GM15510 (cell line): ENCODE data around the gene PARD3B.

Experiments
- POLR2A ChIP-seq: IDR thresholded peaks from 3 replicates; pipeline ENCODE4 v1.6.1; 2011; ENCODE audit warnings: borderline replicate concordance; ENCODE audit not compliant: insufficient read length; ENCODE audit errors: extremely low read depth

The PARD3B gene

DNA sequence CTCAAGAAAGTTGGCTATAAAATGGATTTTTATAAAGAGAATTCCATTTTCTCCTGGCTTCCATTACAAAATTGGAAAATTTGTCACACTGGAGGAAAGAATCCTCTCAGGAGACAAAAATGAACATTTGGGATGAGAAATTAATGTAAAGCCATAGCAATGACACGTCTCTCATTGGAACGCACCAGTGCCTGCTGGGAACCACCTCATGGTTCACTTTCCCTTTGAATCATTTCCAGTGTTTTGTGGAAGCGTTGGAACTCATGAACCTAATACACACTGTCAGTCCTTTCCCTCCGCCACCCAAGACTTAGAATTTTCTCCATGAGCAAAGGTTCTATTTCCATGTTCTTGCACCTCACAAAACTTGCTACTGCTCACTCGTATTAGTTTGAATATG lies 1116.0 kb downstream of the PARD3B start:
- no peak for TF ChIP-seq POLR2A

- TF ChIP-seq POLR2A: no peak
Observed at GRCh38 chr2:205662206-205662965, 1117.1 kb downstream of the PARD3B start.

GRCh38 chr2:205665791-205666190 lies 1120.5 kb downstream of the PARD3B start:
- no peak for TF ChIP-seq POLR2A
